B cell (primary cell): Measurements from ENCODE around the gene NSUN7. TPM values are rescaled to one million over a fixed set of nuclear protein-coding genes. Genes with fewer than 3 reads are reported as not detected.

Source experiments
- ATAC-seq: fragments of 200-7000 bp; cut with Tn5 transposase; one replicate; pipeline ENCODE4 v1.10.0; 2021; ENCODE audit warnings: low read depth, mild to moderate bottlenecking, moderate number of reproducible peaks, moderate library complexity
- CTCF ChIA-PET: fragments of 350-600 bp; sonication (Branson Sonifier 250); formaldehyde crosslinking; loops from one replicate; lab custom pipeline; 2021; ENCODE audit warnings: antibody characterized with exemption, inconsistent platforms; lab: Charles Lee
- POLR2A ChIA-PET: fragments of 350-600 bp; sonication (Branson Sonifier 250); formaldehyde crosslinking; loops from one replicate; lab custom pipeline; 2021; ENCODE audit warnings: antibody characterized with exemption; lab: Charles Lee
- DNase-seq: peaks from one replicate; pipeline ENCODE4 v3.0.0; 2013
- H2AFZ ChIP-seq: 2 replicates; pipeline ENCODE4 v1.6.1; 2012; ENCODE audit warnings: mild to moderate bottlenecking, low read depth, low read length; ENCODE audit not compliant: insufficient read depth, poor library complexity, severe bottlenecking
- H3K27ac ChIP-seq, 2 donors: 1 replicate in 1 of 2; 2 replicates in 1 of 2; pipeline ENCODE4 v1.5.1; 2012 to 2013; ENCODE audit warnings: low read length in 2 of 2, mild to moderate bottlenecking in 2 of 2, moderate library complexity in 1 of 2
- H3K27me3 ChIP-seq, 4 experiments: fragments of 200-600 bp in 1 of 4; sonication (generic) in 1 of 4; replicated peaks in 1 of 4; 1 replicate in 2 of 4; 2 replicates in 2 of 4; pipeline versions ENCODE4 v1.6.1 to v1.7.0; 2013 to 2016; ENCODE audit warnings: low read length in 3 of 4, mild to moderate bottlenecking in 2 of 4, mixed read lengths in 1 of 4, moderate library complexity in 1 of 4; ENCODE audit not compliant: insufficient read depth in 4 of 4, control insufficient read depth in 3 of 4; ENCODE audit errors: control extremely low read depth in 1 of 4
- H3K36me3 ChIP-seq, 2 experiments: replicated peaks in 1 of 2; 1 replicate in 1 of 2; 2 replicates in 1 of 2; pipeline versions ENCODE4 v1.6.1 to v1.7.1; 2013; ENCODE audit warnings: low read length in 1 of 2; ENCODE audit not compliant: insufficient read depth in 2 of 2, control insufficient read depth in 1 of 2; ENCODE audit errors: control extremely low read depth in 1 of 2, extremely low read depth in 1 of 2
- H3K4me1 ChIP-seq, 2 donors: fragments of 200-600 bp in 1 of 2; sonication (generic) in 1 of 2; 1 replicate in 1 of 2; 2 replicates in 1 of 2; pipeline versions ENCODE4 v1.5.1 to v1.6.1; 2013 to 2017; ENCODE audit warnings: low read length in 2 of 2; ENCODE audit not compliant: control insufficient read depth in 2 of 2, insufficient read depth in 2 of 2
- H3K4me2 ChIP-seq: replicated peaks from 2 replicates; pipeline ENCODE3; 2012; ENCODE audit warnings: mild to moderate bottlenecking, low read depth, low read length; ENCODE audit not compliant: poor library complexity, severe bottlenecking
- H3K4me3 ChIP-seq, 5 experiments: fragments of 200-600 bp in 1 of 5; sonication (generic) in 1 of 5; 1 replicate in 3 of 5; 2 replicates in 2 of 5; pipeline versions ENCODE4 v1.5.1 to v1.7.0; 2011 to 2016; ENCODE audit warnings: low read length in 4 of 5, mild to moderate bottlenecking in 4 of 5, low read depth in 2 of 5, control low read depth in 1 of 5, moderate library complexity in 1 of 5; ENCODE audit not compliant: insufficient read depth in 1 of 5; ENCODE audit errors: control extremely low read depth in 1 of 5, extremely low read depth in 1 of 5
- H3K79me2 ChIP-seq: fragments of 200-600 bp; sonication (generic); one replicate; pipeline ENCODE4 v1.6.0; 2016; ENCODE audit warnings: low read length; ENCODE audit not compliant: control insufficient read depth, insufficient read depth
- H3K9ac ChIP-seq: fragments of 200-600 bp; sonication (generic); 2 replicates; pipeline ENCODE4 v1.6.1; 2017; ENCODE audit warnings: mild to moderate bottlenecking, low read length, moderate library complexity
- H3K9me3 ChIP-seq, 3 donors: one replicate each; pipeline versions ENCODE4 v1.6.1 to v1.7.1; 2013; ENCODE audit warnings: low read length in 2 of 3; ENCODE audit not compliant: control insufficient read depth in 2 of 3, insufficient read depth in 1 of 3; ENCODE audit errors: control extremely low read depth in 1 of 3
- H4K20me1 ChIP-seq: 2 replicates; pipeline ENCODE4 v1.6.0; 2012; ENCODE audit warnings: mild to moderate bottlenecking, low read length; ENCODE audit not compliant: insufficient read depth, control insufficient read depth, poor library complexity, severe bottlenecking
- H3K27ac Mint-ChIP-seq: one replicate; pipeline ENCODE4 v1.8.0; 2021; ENCODE audit warnings: mixed read lengths
- H3K27me3 Mint-ChIP-seq: one replicate; pipeline ENCODE4 v1.8.0; 2021; ENCODE audit warnings: mixed read lengths
- H3K4me1 Mint-ChIP-seq: one replicate; pipeline ENCODE4 v1.8.0; 2021; ENCODE audit warnings: mixed read lengths
- H3K4me3 Mint-ChIP-seq: one replicate; pipeline ENCODE4 v1.8.0; 2021; ENCODE audit warnings: mixed read lengths
- H3K9me3 Mint-ChIP-seq: one replicate; pipeline ENCODE4 v1.8.0; 2022; ENCODE audit warnings: mixed read lengths; ENCODE audit not compliant: insufficient read depth
- EZH2 ChIP-seq: IDR thresholded peaks from 2 replicates; pipeline ENCODE4 v1.6.1; 2012; ENCODE audit warnings: borderline replicate concordance, low read depth, mild to moderate bottlenecking, moderate library complexity, low read length; ENCODE audit not compliant: insufficient read depth, poor library complexity, severe bottlenecking
- WGBS: methylation state at CpG from one replicate; pipeline ENCODE4 v1.1.5; 2013; ENCODE audit warnings: missing lambda C conversion rate; ENCODE audit not compliant: insufficient coverage; 5-methylcytosine and 5-hydroxymethylcytosine counted together
- intact Hi-C: fragments of 100-400 bp; cut with micrococcal nuclease; formaldehyde crosslinking; loops from one replicate; pipeline ENCODE4 v1.10.0; 2022
- polyA plus RNA-seq: library from polyadenylated mRNA; depleted of rRNA; stranded (reverse); fragments of >200 nt; gene quantifications from 2 replicates; pipeline ENCODE4 v1.2.3, GENCODE V29; 2012
- total RNA-seq, 2 donors: library from RNA; stranded (reverse); fragments of 120-200 nt in 1 of 2; gene quantifications; 1 replicate in 1 of 2; 2 replicates in 1 of 2; pipeline versions ENCODE4 v1.2.3 to v1.2.4, GENCODE V29; 2013 to 2022
- TF ChIP-seq, protein P1 (sequence below): fragments of 200-600 bp; IDR thresholded peaks from one replicate; pipeline ENCODE4 v1.8.0; 2022; ENCODE audit warnings: antibody characterized with exemption, mild to moderate bottlenecking

Gene NSUN7
- total and polyA plus RNA-seq, 2 donors (not counting 1 experiment from before 2014, with no cell fraction given), result 0.75 to 29.8 TPM

DNA sequence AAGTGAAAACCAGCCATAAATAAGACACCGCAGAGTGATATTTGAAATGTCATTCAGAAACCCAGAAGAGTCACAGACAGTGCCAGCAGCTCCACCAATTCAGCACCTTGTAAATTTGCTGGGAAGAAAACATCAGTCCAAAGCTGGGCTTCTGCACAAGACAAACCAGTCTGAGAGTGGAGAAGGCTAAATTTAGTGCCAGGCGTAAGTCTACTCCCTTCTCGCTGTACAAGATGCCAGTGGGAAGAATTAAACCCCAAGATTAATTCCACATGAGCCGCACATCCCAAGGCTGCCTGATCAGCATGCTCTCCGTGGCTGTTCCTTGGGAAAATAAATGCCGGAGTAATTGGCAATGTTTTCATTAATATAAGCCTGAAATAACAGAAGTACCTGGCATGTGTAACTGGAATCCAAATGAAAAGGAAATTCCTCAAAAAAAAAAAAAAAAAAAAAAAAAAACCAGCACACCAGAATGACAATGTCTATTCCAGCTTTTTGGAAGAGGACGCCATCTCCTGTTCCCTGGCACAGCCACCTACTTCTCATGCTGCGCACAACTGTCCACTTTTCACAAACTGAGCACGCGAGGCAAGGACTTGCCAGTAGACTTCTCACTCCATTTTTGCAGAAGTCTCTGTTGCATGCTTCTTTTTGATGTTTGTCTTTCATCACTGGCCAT, 95.5 kb downstream of the NSUN7 start:
- Histone ChIP-seq H3K79me2 (peaks cover 5% of the 10 kb centered on the region), H3K4me1 (peaks cover 30 to 50% of the 10 kb centered on the region in 2 donors), H4K20me1 (no peaks in the 10 kb centered on the region), H2AFZ (no peak overlapping the region), H3K27ac (no peak overlapping the region), H3K9me3 (no peaks in the 10 kb centered on the region), H3K36me3 (no peaks in the 10 kb centered on the region), H3K4me2 (no peak overlapping the region), H3K9ac (no peak overlapping the region), H3K27me3 (no peaks in the 10 kb centered on the region), H3K4me3 (no peak overlapping the region)
- POLR2A ChIA-PET, result interaction anchor here (0.8 kb wide), 1 partner anchor 94 kb away, joined by 4 read pairs; no protein-coding TSS in a partner anchor
- no peak overlapping the region for H3K27ac Mint-ChIP-seq
- intact Hi-C loops, result loop anchor here (10.0 kb wide), 1 partner anchor 290 kb away; no protein-coding TSS in a partner anchor
- ATAC-seq (no peak), DNase-seq (no peak)
- peaks cover 46% of the 10 kb centered on the region for H3K4me1 Mint-ChIP-seq
- CTCF ChIA-PET, result interaction anchor here (0.8 to 8.2 kb wide), 4 partner anchors 10 to 109 kb away, joined by 3 to 102 read pairs (median 21); no protein-coding TSS in a partner anchor
- H3K9me3 Mint-ChIP-seq, result no peaks in the 10 kb centered on the region
- 72% methylated on average over 5 of the region's 10 CpGs for WGBS
- H3K4me3 Mint-ChIP-seq, result no peak overlapping the region
- TF ChIP-seq EZH2, result no peak
- TF ChIP-seq, protein P1, sequence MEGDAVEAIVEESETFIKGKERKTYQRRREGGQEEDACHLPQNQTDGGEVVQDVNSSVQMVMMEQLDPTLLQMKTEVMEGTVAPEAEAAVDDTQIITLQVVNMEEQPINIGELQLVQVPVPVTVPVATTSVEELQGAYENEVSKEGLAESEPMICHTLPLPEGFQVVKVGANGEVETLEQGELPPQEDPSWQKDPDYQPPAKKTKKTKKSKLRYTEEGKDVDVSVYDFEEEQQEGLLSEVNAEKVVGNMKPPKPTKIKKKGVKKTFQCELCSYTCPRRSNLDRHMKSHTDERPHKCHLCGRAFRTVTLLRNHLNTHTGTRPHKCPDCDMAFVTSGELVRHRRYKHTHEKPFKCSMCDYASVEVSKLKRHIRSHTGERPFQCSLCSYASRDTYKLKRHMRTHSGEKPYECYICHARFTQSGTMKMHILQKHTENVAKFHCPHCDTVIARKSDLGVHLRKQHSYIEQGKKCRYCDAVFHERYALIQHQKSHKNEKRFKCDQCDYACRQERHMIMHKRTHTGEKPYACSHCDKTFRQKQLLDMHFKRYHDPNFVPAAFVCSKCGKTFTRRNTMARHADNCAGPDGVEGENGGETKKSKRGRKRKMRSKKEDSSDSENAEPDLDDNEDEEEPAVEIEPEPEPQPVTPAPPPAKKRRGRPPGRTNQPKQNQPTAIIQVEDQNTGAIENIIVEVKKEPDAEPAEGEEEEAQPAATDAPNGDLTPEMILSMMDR, result no peak
- peaks cover 7% of the 10 kb centered on the region for H3K27me3 Mint-ChIP-seq

- Mint-ChIP-seq H3K4me1 (peaks cover 36% of the 10 kb centered on the region), H3K9me3 (no peaks in the 10 kb centered on the region), H3K27ac (no peak overlapping the region), H3K4me3 (no peak overlapping the region), H3K27me3 (peaks cover 13% of the 10 kb centered on the region)
- WGBS, result no CpG with 5 or more reads among the region's 5 CpGs
- H3K4me3 ChIP-seq, result no peak overlapping the region
- TF ChIP-seq, protein P1, result no peak
- TF ChIP-seq EZH2, result no peak
- H3K27ac ChIP-seq, result no peak overlapping the region
- no peak overlapping the region for H2AFZ ChIP-seq
- no peak overlapping the region for H3K9ac ChIP-seq
- no peaks in the 10 kb centered on the region for H3K36me3 ChIP-seq
- ATAC-seq (no peak), DNase-seq (no peak)
- CTCF ChIA-PET, result interaction anchor here (0.7 to 8.2 kb wide), 2 partner anchors 110 to 693 kb away, joined by 3 to 102 read pairs; no protein-coding TSS in a partner anchor
- intact Hi-C loops, result loop anchor here (10.0 kb wide), 1 partner anchor 292 kb away; no protein-coding TSS in a partner anchor
- H3K4me2 ChIP-seq, result no peak overlapping the region
- POLR2A ChIA-PET, result interaction anchor here (0.7 kb wide), 1 partner anchor 808 kb away, joined by 5 read pairs; no protein-coding TSS in a partner anchor
- H3K9me3 ChIP-seq, result no peaks in the 10 kb centered on the region
- no peaks in the 10 kb centered on the region for H3K27me3 ChIP-seq
- H3K4me1 ChIP-seq, result peaks cover 21 to 39% of the 10 kb centered on the region in 2 donors
- H4K20me1 ChIP-seq, result no peaks in the 10 kb centered on the region
- H3K79me2 ChIP-seq, result peaks cover 7% of the 10 kb centered on the region
These were observed 96.8 kb downstream of the NSUN7 start for GRCh38 chr4:40846532-40846931.
